GM19193 (cell line): ENCODE measurements around the gene GRIN3A.

Source experiments
- POLR2A ChIP-seq: IDR thresholded peaks from 4 replicates; pipeline ENCODE4 v1.6.1; 2011; ENCODE audit not compliant: insufficient read depth, insufficient read length; ENCODE audit errors: extremely low read depth

Gene GRIN3A

GRCh38 chr9:101716629-101717028 lies 21.8 kb downstream of the GRIN3A start:
- no peak for TF ChIP-seq POLR2A

- no peak for TF ChIP-seq POLR2A
Measured at GRCh38 chr9:101711330-101711941, 27.0 kb downstream of the GRIN3A start.

GRCh38 chr9:101708855-101709254 lies 29.6 kb downstream of the GRIN3A start:
- no peak for TF ChIP-seq POLR2A

GRCh38 chr9:101707721-101708120 lies 30.7 kb downstream of the GRIN3A start:
- TF ChIP-seq POLR2A, result no peak

GRCh38 chr9:101706997-101707396 lies 31.4 kb downstream of the GRIN3A start:
- TF ChIP-seq POLR2A, result no peak

- TF ChIP-seq POLR2A, result no peak
Measured at GRCh38 chr9:101706261-101706798, 32.1 kb downstream of the GRIN3A start.

GRCh38 chr9:101705135-101705661 lies 33.2 kb downstream of the GRIN3A start:
- TF ChIP-seq POLR2A, result no peak

GRCh38 chr9:101702257-101702656 lies 36.2 kb downstream of the GRIN3A start:
- TF ChIP-seq POLR2A, result no peak

- no peak for TF ChIP-seq POLR2A
Measured at GRCh38 chr9:101693546-101694336, 44.7 kb downstream of the GRIN3A start.

- no peak for TF ChIP-seq POLR2A
Measured at GRCh38 chr9:101691657-101692056, 46.8 kb downstream of the GRIN3A start.

- TF ChIP-seq POLR2A, result no peak
Measured at GRCh38 chr9:101689039-101689438, 49.4 kb downstream of the GRIN3A start.

- no peak for TF ChIP-seq POLR2A
Measured at GRCh38 chr9:101684665-101685064, 53.8 kb downstream of the GRIN3A start.

- TF ChIP-seq POLR2A, result no peak
Measured at GRCh38 chr9:101683236-101683635, 55.2 kb downstream of the GRIN3A start.

- no peak for TF ChIP-seq POLR2A
Measured at GRCh38 chr9:101677861-101678260, 60.6 kb downstream of the GRIN3A start.

- no peak for TF ChIP-seq POLR2A
Measured at GRCh38 chr9:101675341-101675740, 63.1 kb downstream of the GRIN3A start.

- no peak for TF ChIP-seq POLR2A
Measured at GRCh38 chr9:101674165-101674564, 64.3 kb downstream of the GRIN3A start.

GRCh38 chr9:101673642-101674041 lies 64.8 kb downstream of the GRIN3A start:
- TF ChIP-seq POLR2A, result no peak

GRCh38 chr9:101671567-101671966 lies 66.9 kb downstream of the GRIN3A start:
- no peak for TF ChIP-seq POLR2A
